ENCODE measurements around the gene DNAJB2.

DNAJB2 gene

DNA sequence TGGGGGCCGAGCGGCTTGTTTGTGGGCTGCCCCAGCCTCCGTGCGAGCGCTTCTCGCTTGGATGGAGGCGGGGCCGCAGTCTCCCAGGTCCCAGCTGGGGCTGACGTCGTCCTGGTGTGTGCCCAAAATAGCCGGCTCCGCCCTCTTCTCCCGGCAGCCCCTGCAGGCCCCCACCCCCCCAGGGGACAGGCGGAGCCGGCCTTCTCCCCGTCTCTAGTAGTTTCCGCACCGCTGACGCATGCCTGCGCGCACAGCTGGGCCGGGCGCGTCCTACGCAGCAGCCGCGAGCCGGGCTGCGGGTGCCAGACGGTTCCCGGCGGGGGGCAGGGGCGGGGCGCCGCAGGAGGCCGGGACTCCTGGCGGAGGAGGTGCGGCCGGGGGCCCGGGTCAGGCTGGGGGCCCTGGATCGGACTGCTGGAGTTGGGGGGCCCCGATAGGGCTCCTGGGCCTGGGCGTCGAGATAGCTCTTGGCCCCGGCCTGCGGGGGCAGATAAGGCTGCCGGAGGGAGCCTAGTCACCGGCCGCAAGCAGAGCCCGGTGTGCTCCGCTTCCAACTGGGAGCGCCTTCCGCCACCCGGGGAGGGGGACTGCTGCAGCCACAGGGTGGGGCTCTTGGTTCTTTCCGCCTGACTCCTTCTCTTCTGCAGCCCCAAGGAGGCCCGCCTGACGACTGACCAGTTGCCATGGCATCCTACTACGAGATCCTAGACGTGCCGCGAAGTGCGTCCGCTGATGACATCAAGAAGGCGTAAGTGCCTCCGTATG, at the start of gene DNAJB2:
Gene DNAJB2, plus strand, starts transcription at position 216 of the 765 bp plus-strand sequence. Its CDS starts 468 bp downstream, at position 684.
- DNase-seq (ENCODE audit: low spot score) = peak; percentile 98

DNA sequence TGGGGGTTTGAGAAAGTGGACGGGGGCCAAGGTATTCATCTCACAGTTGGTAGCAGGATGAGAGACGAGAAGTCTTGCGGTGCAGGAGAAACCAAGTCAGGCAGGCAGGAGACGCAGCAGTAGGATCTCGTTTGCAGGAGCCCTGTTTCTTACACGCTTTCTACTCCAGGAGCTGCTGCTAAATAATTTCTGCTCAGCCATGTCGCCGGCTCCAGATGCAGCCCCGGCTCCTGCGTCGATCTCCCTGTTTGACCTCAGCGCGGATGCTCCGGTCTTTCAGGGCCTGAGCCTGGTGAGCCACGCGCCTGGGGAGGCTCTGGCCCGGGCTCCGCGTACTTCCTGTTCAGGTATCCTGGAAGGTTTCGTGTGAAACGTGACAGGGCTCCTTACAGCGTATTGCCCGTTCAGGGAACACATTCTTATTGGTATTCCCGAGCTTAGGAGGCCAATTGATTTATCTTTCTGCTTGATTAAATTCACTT, 49.1 kb upstream of the DNAJB2 start:
- DNase-seq (ENCODE audit: low spot score) = no peak

DNA sequence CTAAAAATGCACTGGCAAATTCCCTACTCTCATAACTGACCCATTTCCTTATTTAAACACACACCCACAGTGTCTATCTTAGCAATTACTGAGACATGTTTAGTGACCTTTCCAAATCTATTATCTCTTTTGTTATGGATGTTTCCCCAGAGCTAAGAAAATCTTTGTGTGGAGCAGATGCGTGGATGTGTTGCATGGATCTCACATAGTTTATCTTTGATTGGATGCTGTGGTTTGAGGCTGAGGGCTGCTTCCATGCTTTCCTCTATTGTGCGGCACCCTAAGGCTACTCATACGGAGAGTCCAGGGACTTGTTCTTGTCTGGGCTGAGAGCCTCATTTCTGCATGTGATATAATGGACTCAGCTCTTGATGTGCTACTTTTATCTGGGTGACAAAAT, 44.8 kb upstream of the DNAJB2 start:
- DNase-seq (ENCODE audit: low spot score) = no peak

DNA sequence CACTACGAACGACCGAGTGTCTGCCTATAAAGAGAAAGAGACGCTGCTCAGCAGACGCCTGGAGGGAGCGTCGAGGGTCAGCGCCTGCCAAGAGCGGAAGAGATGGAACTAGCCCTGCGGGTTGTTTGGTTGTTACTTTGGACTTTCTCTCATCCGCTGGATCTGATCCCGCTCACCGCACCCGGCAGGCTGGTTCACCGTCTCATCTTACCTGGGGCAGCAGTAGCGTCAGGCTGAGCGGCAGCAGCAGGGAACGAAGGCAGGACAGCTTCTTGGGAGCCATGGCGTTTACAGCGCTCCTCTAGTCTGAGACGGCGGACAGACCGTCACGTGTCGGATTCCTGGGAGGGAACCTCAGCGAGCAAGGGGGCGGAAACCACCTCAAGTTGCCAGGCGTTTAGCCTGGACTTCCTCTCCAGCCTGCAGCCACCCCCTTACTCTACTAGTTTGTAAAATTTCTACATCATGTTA, 35.8 kb upstream of the DNAJB2 start:
- DNase-seq (ENCODE audit: low spot score) = no peak

DNA sequence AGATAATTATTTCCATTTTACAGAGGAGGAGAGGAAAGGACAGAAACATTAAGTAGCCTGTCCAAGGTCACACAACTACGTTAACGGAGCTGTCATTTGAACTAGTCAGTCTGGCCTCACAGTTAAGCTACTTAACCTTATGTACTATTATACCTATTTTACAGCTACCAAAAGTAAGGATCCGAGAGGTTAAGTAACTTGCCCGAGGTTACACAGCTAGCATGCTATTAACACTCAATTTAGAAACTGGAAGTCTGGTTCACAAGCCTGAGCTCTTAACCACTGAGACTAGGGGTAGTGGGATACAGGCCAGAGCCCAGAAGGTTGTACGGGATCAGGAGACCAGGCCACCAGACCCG, 34.4 kb upstream of the DNAJB2 start:
- DNase-seq (ENCODE audit: low spot score) = no peak

DNA sequence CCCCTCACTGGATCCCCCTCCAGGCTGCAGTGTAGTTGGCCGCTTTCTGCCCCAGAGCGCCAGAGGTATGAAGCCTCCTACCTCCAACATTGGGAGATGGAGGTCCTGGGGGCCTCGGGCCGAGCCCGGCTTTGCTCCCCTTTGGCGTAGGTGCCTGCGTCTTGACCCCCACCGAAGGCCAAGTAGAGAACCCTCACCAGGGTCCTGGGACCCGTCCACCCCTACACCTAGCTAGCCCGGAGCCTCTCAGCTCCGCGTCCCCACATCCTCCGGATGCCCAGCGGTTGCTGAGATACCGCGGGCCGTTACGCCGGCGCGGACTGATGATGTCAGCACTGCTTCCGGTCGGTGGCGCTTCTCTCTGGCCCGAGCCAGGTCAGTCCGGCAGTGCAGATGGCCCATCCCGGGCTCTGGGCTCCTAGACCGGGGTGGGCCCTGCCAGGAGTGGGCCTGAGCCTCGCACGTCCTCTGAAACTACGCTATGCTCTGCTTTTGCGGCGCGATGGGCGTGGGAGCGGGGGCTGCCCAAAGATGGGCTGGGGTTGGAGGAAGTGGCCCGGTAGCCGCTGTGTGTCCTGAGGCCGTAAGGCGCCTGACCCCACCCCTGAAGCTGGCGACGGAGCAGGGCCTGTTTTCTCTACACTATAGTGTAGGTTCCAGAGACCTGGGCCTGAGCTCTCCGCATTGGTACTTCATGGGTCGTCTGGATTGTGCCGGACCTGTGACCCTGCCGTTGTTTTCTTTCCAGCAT, 33.8 kb upstream of the DNAJB2 start, which contains the start of the genes GLB1L and STK16:
Gene GLB1L, minus strand, starts transcription at position 297 of the 751 bp plus-strand sequence. CDS start 1,871 bp downstream, outside the sequence.
Gene STK16, plus strand, starts transcription at position 332 of the 751 bp plus-strand sequence. CDS start 521 bp downstream, outside the sequence.
- peak; percentile 86 for DNase-seq (ENCODE audit: low spot score)

DNA sequence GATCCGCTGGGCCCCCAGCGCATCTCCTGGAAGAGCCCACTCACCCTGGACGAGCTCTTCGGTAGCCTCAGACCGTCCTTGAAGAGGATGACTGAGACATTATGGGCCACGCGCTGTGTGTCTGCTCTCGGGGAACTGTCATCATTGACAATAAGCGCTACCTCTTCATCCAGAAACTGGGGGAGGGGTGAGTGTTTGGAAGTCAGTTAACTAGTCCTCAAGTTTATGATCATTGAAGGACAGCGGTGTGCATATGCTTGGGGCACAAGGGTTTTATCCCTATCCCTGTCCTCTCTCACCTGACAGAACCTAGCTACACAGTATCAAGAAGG, 33.3 kb upstream of the DNAJB2 start:
- no peak for DNase-seq (ENCODE audit: low spot score)

DNA sequence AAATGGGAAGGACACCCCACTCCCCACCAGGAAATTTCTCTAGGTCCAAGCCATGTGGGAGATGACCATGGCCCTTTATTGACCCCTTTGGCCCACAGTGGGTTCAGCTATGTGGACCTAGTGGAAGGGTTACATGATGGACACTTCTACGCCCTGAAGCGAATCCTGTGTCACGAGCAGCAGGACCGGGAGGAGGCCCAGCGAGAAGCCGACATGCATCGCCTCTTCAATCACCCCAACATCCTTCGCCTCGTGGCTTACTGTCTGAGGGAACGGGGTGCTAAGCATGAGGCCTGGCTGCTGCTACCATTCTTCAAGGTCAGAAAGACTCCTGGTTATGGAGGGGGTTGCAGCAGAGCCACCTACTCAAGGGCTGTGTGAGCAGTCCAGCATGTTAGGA, 32.6 kb upstream of the DNAJB2 start:
- DNase-seq (ENCODE audit: low spot score) = no peak

DNA sequence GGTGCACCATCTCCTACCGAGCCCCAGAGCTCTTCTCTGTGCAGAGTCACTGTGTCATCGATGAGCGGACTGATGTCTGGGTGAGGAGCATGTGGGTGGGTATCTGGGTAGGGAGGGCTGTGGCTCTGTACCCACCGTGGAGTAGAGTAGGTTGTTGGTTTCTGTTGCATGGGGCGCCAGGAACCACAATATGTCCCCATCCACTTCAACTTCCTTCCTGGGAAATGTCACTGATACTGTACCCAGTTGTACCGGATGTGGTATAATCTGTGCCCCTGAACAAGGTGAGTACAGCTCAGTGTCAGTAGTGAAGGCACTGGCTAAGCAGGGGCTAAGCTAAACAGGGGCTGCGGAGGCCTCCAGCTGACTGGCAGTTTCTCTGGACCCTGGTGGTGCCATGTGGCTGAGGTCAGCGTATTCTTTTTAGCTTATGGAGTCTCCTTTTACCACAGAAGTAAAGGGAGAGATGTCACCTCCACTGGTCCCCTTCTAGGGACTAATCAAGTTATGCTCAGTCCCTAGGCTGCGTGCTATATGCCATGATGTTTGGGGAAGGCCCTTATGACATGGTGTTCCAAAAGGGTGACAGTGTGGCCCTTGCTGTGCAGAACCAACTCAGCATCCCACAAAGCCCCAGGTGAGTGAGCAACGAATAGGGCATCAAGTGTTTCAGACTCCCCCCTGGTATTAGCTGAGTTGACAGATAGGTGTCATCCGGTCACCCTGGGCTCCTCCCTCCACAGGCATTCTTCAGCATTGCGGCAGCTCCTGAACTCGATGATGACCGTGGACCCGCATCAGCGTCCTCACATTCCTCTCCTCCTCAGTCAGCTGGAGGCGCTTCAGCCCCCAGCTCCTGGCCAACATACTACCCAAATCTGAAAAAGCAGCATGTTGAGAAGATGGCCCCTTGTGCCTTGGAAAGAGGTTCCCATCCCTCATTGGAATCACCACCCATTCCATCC, 31.2 kb upstream of the DNAJB2 start:
- DNase-seq (ENCODE audit: low spot score) = no peak

DNA sequence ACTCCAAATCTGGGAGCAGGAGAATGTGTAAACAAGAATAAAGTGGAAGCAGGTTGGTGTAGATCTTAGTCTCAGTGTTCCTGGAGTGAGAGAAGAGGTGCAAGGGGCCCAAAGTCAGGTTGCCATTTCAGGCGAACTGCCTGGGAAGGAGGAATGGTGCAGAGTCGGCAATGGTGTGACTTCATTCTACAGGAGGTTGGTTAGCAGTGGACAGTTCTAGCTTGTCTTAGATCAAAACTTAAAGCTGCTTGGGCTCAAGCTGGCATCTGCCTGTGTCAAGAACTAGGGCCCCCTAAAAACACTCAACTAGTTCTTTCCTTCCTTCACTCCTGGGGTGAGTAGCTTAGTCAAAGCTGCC, 30.3 kb upstream of the DNAJB2 start:
- DNase-seq (ENCODE audit: low spot score) = no peak

DNA sequence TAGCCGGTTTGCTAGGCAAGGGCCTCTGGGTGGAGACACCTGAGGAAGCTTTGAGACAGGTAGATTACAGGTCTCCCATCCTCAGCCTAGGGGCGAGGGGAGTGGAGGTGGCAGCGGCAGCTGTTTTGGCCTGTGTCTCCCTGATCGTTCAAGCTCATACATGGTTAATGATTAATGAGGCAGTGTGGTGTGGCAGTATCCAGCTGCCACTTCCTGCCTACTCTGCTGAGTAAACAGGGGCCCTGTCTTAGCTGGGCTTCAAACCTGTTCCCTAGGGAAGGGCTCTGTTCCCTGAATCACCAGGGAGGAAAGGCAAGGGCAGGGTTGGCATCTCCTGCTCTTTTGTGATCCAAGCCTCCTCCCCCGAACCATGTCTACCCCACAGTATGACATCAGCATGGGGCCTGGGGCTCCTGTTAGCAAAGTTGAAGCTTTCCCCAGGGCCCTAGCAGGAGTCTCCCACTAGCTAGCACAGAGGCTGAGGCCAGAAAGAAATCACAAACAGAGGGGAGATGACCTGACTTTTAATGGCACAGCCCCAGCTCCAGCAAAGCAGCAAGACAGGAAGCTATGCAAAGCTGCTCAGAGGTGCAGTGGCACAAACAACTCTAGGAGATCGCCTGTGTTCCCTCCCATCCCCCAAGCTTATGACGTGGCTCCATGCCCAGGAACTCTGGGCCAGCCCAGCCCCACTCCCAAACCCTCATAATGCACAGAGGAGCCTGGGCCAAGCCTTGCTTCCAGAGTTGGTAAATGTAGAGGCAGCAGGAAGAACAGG, 29.8 kb upstream of the DNAJB2 start:
- DNase-seq (ENCODE audit: low spot score) = peak; percentile 73

DNA sequence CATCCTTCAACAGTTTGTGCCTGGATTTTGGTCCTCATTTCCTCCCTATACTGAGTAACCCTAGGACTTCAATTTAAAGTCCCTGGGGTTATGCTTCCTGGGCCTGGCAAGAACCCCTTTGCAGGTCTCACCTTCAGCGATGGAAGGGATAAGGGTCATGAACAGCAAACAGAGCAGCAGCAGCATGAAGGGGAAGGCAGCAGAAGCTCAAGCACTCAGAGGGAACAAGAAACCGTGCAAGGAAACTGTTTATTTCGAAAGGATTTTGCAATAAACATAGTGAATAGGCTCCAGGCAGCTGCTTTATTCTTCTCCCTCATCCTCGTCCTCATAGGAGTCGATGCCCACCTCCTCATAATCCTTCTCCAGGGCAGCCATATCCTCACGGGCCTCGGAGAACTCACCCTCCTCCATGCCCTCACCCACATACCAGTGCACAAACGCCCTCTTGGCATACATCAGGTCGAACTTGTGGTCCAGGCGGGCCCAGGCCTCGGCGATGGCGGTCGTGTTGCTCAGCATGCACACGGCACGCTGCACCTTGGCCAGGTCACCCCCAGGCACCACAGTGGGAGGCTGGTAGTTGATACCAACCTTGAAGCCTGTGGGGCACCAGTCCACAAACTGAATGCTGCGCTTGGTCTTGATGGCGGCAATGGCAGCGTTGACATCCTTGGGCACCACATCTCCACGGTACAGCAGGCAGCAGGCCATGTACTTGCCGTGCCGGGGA, 29.0 kb upstream of the DNAJB2 start:
- no peak for DNase-seq (ENCODE audit: low spot score)

DNA sequence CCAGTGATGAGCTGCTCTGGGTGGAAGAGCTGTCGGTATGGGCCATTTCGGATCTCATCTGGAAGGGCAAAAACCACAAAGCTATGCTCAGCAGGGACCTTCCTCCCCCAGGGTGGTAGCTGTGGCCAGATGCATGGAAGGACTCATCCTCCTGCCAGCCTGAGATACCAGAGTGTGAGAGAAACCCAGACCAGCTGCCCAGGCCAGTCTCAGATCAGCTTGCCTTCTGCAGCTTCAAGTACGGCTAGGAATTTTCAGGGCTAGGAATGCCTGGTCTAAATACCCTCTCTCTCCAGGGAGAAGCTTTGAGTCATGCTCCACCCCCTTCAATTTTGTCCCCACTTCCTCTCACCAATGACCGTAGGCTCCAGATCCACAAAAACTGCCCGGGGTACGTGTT, 27.5 kb upstream of the DNAJB2 start:
- DNase-seq (ENCODE audit: low spot score) = no peak

DNA sequence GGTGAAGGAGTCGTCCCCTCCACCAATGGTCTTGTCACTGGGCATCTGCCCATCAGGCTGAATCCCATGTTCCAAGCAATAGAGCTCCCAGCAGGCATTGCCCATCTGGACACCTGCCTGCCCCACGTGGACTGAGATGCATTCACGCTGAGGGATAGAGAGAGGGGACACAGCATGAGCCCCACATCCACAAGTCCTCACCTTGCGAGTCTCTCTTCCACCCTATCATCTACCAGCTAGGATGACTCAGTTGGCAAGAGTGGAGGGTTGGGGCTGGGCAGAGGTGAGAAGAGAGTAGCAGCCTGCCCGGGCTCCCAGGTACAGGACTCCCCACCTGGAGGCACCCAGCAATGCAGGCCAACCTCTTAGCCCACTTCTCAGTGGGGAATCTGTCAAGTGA, 27.1 kb upstream of the DNAJB2 start:
- no peak for DNase-seq (ENCODE audit: low spot score)

DNA sequence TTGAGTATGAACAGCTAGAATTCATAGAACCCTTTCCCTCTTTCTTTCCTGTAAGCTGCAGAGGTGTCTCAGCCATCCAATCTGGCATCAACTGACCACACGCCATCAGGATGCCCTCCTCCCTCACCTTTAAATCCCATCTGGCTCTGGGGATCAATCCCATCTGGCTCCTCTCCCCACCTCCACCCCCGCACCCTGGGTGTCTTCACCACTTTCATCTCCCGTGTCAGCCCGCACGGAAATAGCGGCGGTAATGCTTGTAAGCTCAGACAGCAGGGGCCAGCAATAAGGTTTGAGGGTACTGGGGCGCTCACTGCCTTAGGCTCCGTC, 26.6 kb upstream of the DNAJB2 start:
- DNase-seq (ENCODE audit: low spot score) = no peak

DNA sequence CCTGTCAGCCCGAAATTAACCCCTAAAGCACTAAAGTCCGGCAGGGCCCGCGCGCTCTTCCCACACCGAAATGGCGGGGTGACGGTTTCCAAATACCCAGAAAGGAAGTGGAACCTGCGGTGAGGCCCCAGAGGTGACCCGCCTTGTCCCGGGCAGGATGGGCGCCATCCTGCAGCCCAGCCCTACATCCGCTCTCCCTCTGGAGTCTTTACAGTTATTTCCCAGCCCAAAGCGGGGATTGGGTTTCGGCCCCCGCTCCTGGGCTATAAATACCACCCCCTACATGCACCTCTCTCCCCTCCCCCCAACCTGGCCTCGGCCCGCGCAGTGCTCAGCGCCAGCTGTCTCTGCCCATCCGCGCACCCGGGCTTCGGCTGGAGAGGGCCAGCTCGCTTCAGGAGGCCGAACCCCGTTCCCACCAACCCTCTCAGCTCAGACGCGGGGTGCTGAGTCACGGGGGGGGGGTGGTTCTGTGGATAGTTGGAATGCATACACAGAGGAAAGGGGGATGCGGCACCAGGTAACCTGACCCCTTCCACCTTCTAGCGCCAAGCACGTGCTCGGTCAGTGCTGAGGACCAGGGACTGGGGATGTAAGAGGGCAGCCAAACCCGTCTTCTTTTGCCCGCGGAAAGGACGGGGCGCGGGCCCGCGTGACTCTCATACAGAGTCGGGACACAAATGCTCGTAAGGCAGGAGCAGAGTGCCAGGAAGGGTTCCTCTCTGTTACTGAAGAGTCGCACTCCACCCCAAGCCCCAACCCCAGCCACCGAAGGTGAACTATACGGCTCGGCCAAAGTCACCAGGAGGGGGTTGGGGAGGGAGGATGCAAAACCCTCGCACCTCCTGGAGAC, 26.0 kb upstream of the DNAJB2 start, which contains the start of gene TUBA4B:
Gene TUBA4B, plus strand, starts transcription at position 344 of the 853 bp plus-strand sequence. Its CDS starts 165 bp downstream, at position 509.
- DNase-seq (ENCODE audit: low spot score) = peak; percentile 11

DNA sequence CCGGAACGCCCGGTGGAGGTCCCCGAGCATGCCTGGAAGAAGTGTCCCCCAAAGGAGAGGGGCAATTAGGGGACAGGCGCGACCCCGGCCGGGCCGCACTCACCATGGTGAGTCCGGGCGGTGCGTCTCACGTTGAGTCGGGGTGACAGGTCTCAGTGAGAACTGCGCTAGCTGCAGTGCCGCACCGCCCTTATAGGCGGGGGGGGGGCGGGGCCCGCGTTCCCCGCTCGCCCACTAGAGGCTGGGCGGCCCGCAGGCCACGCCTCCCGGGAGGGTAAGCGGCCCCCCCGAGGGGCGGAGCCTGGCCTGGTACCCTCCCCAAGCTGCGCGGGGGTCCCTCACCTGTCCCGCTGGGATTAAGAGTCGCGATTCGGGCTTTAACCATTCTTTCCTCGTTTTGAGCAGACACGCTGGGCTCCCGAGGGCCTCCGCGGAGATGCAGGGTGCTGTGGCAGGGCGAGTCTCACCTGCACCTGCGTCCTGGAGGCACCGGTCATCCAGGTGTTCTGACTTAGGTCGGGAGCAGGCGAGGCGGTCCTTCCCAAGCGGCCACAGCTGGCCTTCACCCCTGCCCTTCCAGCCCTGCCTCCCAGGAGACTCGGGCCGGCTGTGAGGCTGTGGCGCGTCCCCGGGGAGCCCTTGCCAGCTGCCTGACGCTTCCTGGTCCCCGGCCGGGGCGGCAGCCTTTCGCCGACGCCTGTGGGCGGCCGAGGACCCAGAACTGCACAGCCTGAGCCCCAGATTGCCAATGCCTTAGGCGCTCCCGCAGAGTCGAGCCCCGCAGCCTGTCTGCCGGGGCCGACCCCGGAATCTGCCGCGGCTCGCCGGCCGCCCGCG, 25.2 kb upstream of the DNAJB2 start, which contains the start of gene TUBA4A:
Gene TUBA4A, minus strand, starts transcription at position 166 of the 837 bp plus-strand sequence. Its CDS starts 60 bp downstream, at position 106.
- peak; percentile 81 for DNase-seq (ENCODE audit: low spot score)

DNA sequence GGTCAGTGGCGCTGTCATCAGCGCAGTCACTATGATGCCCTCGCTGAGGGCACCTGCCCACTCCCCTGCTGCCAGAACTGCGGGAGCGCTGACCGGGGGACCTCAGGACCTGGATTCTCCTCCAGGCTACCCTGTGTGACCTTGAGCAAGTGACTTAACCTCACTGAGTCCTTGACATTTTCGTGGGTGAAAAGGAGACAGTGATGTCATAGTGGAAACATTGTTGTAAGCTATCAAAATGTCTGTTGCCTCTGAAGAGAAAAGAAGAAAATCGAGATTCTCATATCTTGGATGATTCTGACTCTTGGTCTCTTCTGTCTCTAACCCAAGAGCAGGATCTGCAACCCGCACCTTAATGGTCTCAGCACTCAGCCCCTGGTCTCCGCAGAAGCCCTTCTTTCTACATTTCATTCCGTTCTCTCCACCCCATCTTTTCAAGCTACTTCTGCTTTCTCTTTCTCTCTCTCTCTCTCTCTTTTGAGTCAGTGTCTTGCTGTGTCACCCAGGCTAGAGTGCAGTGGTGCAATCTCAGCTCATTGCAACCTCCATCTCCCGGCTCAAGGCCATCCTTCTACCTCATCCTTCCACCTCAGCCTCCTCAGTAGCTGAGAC, 24.5 kb upstream of the DNAJB2 start:
- no peak for DNase-seq (ENCODE audit: low spot score)
